HepG2 (cell line): ENCODE data around the gene AKAP6.

Experiments
- BRD4 ChIP-seq: sonication (generic); formaldehyde crosslinking; IDR thresholded peaks from 2 replicates; pipeline ENCODE4 v1.4.0; 2020; ENCODE audit warnings: missing genetic modification reagents
- CCAR2 ChIP-seq: fragments of 200-400 bp; formaldehyde crosslinking; optimal IDR thresholded peaks from 2 replicates; pipeline ENCODE3; 2018; ENCODE audit warnings: low read depth, mild to moderate bottlenecking, low read length, moderate library complexity
- DPF2 ChIP-seq: sonication (generic); formaldehyde crosslinking; IDR thresholded peaks from 2 replicates; pipeline ENCODE4 v1.4.0; 2020; ENCODE audit warnings: mild to moderate bottlenecking, low read depth, missing genetic modification reagents, borderline replicate concordance
- NFKBIZ ChIP-seq: IDR thresholded peaks from 2 replicates; pipeline ENCODE4 v1.6.1; 2018; ENCODE audit warnings: missing genetic modification reagents, missing compliant biosample characterization
- POLR2A ChIP-seq, 2 experiments: IDR thresholded peaks; 2 replicates each; pipeline ENCODE4 v1.6.1; 2011; ENCODE audit warnings: low read depth in 2 of 2, low read length in 2 of 2, mild to moderate bottlenecking in 1 of 2, moderate library complexity in 1 of 2; ENCODE audit not compliant: insufficient read depth in 1 of 2
- REXO4 ChIP-seq: sonication (generic); formaldehyde crosslinking; IDR thresholded peaks from 2 replicates; pipeline ENCODE4 v1.8.0; 2022; ENCODE audit warnings: missing genetic modification reagents, mild to moderate bottlenecking, borderline replicate concordance
- RNF2 ChIP-seq: fragments of 450-650 bp; conservative IDR thresholded peaks from 2 replicates; pipeline ENCODE4 v1.6.1; 2016; ENCODE audit warnings: low read depth
- SMAD3 ChIP-seq: sonication (generic); formaldehyde crosslinking; IDR thresholded peaks from 2 replicates; pipeline ENCODE4 v1.4.0; 2020; ENCODE audit warnings: missing genetic modification reagents
- SRF ChIP-seq: IDR thresholded peaks from 2 replicates; pipeline ENCODE4 v1.6.1; 2011; ENCODE audit warnings: mild to moderate bottlenecking, low read depth, low read length, moderate library complexity
- ZNF503 ChIP-seq: sonication (generic); formaldehyde crosslinking; IDR thresholded peaks from 2 replicates; pipeline ENCODE4 v1.4.0; 2020; ENCODE audit warnings: missing genetic modification reagents
- ZNF564 ChIP-seq: sonication (generic); formaldehyde crosslinking; IDR thresholded peaks from 2 replicates; pipeline ENCODE4 v1.8.1; 2023; ENCODE audit warnings: mild to moderate bottlenecking, missing genetic modification reagents
- ZNF740 ChIP-seq: sonication (generic); formaldehyde crosslinking; IDR thresholded peaks from 2 replicates; pipeline ENCODE4 v1.4.0; 2020; ENCODE audit warnings: missing genetic modification reagents
- ZNF749 ChIP-seq: sonication (generic); formaldehyde crosslinking; IDR thresholded peaks from 2 replicates; pipeline ENCODE4 v1.8.0; 2022; ENCODE audit warnings: mild to moderate bottlenecking, missing genetic modification reagents, moderate library complexity, borderline replicate concordance
- TF ChIP-seq, protein P1 (sequence below): sonication (generic); formaldehyde crosslinking; IDR thresholded peaks from 2 replicates; pipeline ENCODE4 v1.5.0; 2020; ENCODE audit warnings: mild to moderate bottlenecking, missing genetic modification reagents, moderate library complexity

GRCh38 chr14:32713856-32714255 is 384.8 kb downstream of the AKAP6 start:
- no peak for TF ChIP-seq ZNF740 (CRISPR knock-in tag)
- no peak for TF ChIP-seq ZNF749
- TF ChIP-seq POLR2A (IDR thresholded peaks at IDR 0.05; ENCODE audit: insufficient read depth in 1 of 2, low read depth in 2 of 2, low read length in 2 of 2) = no peak
- no peak for TF ChIP-seq BRD4 (CRISPR knock-in tag)
- TF ChIP-seq, protein P1, sequence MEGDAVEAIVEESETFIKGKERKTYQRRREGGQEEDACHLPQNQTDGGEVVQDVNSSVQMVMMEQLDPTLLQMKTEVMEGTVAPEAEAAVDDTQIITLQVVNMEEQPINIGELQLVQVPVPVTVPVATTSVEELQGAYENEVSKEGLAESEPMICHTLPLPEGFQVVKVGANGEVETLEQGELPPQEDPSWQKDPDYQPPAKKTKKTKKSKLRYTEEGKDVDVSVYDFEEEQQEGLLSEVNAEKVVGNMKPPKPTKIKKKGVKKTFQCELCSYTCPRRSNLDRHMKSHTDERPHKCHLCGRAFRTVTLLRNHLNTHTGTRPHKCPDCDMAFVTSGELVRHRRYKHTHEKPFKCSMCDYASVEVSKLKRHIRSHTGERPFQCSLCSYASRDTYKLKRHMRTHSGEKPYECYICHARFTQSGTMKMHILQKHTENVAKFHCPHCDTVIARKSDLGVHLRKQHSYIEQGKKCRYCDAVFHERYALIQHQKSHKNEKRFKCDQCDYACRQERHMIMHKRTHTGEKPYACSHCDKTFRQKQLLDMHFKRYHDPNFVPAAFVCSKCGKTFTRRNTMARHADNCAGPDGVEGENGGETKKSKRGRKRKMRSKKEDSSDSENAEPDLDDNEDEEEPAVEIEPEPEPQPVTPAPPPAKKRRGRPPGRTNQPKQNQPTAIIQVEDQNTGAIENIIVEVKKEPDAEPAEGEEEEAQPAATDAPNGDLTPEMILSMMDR = no peak
- no peak for TF ChIP-seq RNF2
- TF ChIP-seq DPF2 (CRISPR knock-in tag) = no peak
- TF ChIP-seq SRF = no peak
- TF ChIP-seq CCAR2 = no peak
- no peak for TF ChIP-seq ZNF503 (CRISPR knock-in tag)
- TF ChIP-seq SMAD3 (CRISPR knock-in tag) = no peak
- no peak for TF ChIP-seq NFKBIZ (CRISPR knock-in tag)
- no peak for TF ChIP-seq REXO4 (CRISPR knock-in tag)
- TF ChIP-seq ZNF564 (CRISPR knock-in tag) = no peak
